ENCODE measurements around the gene GYS2. TPM values are rescaled to one million over a fixed set of nuclear protein-coding genes. Genes with fewer than 3 reads are reported as not detected.

GYS2 gene
- total and polyA plus RNA-seq, 11 donors = 0.04 to 0.35 TPM; not detected in 9

GRCh38 chr12:21542403-21542802, 62.2 kb downstream of the GYS2 start:
- Histone ChIP-seq H3K4me3 (no peak overlapping the region), H3K27me3 (no peaks in the 10 kb centered on the region), H3K27ac (no peak overlapping the region), H3K9me3 (no peaks in the 10 kb centered on the region), H3K36me3 (no peaks in the 10 kb centered on the region), H3K4me1 (peaks cover 0 to 12% (median 0%) of the 10 kb centered on the region in 12 donors)
- DNase-seq (no peak), ATAC-seq (peak in 3 of 4 donors; percentile 29 to 57 (median 42))
- no peak for TF ChIP-seq CTCF (IDR thresholded peaks at IDR 0.05)
- no peak for TF ChIP-seq POLR2A (IDR thresholded peaks at IDR 0.05)
- intact Hi-C loops (cut with DNase I) = no loop called here
- 28 to 47% (median 35%) methylated on average over 5 of the region's 5 CpGs for WGBS, 4 donors

GRCh38 chr12:21541773-21542172, 62.9 kb downstream of the GYS2 start:
- DNase-seq (no peak), ATAC-seq (peak in 2 of 4 donors; percentile 34 to 41)
- TF ChIP-seq CTCF (IDR thresholded peaks at IDR 0.05) (no peak), POLR2A (IDR thresholded peaks at IDR 0.05) (no peak)
- Histone ChIP-seq H3K9me3 (no peaks in the 10 kb centered on the region), H3K27me3 (no peaks in the 10 kb centered on the region), H3K36me3 (peaks cover 0 to 3% (median 0%) of the 10 kb centered on the region in 9 donors), H3K4me3 (no peak overlapping the region), H3K27ac (no peak overlapping the region), H3K4me1 (peaks cover 0 to 12% (median 0%) of the 10 kb centered on the region in 12 donors)
- 64 to 71% (median 69%) methylated on average over 6 of the region's 6 CpGs for WGBS, 4 donors
- intact Hi-C loops (cut with DNase I) = no loop called here

- intact Hi-C loops (cut with DNase I) = no loop called here
- H3K4me3 ChIP-seq = no peak overlapping the region
- no peaks in the 10 kb centered on the region for H3K9me3 ChIP-seq
- no peaks in the 10 kb centered on the region for H3K27me3 ChIP-seq
- ATAC-seq (no peak), DNase-seq (no peak)
- TF ChIP-seq CTCF (IDR thresholded peaks at IDR 0.05) = no peak
- no peak for TF ChIP-seq POLR2A (IDR thresholded peaks at IDR 0.05)
- H3K4me1 ChIP-seq = peaks cover 0 to 12% (median 0%) of the 10 kb centered on the region in 12 donors
- no peak overlapping the region for H3K27ac ChIP-seq
- H3K36me3 ChIP-seq = peaks cover 0 to 11% (median 0%) of the 10 kb centered on the region in 9 donors
Observed at GRCh38 chr12:21539797-21540196, 64.8 kb downstream of the GYS2 start.

GRCh38 chr12:21538061-21538653, 66.5 kb downstream of the GYS2 start:
- Histone ChIP-seq H3K4me1 (peaks cover 0 to 12% (median 0%) of the 10 kb centered on the region in 12 donors), H3K4me3 (no peak overlapping the region), H3K27ac (no peak overlapping the region), H3K9me3 (no peaks in the 10 kb centered on the region), H3K36me3 (peaks cover 0 to 11% (median 0%) of the 10 kb centered on the region in 9 donors), H3K27me3 (no peaks in the 10 kb centered on the region)
- intact Hi-C loops (cut with DNase I) = no loop called here
- TF ChIP-seq POLR2A (IDR thresholded peaks at IDR 0.05) (no peak), CTCF (IDR thresholded peaks at IDR 0.05) (no peak)
- WGBS, 4 donors = 90 to 93% (median 92%) methylated on average over 5 of the region's 5 CpGs
- ATAC-seq (no peak), DNase-seq (no peak)
